Stomach (tissue), 9 donors: ENCODE measurements around the gene EHD3. TPM values are rescaled to one million over a fixed set of nuclear protein-coding genes. Genes with fewer than 3 reads are reported as not detected.

Source experiments
- DNase-seq, 2 donors: peaks; one replicate each; pipeline versions ENCODE4 v3.0.0 to v3.0.0-alpha.2; 2013 to 2019
- H3K27ac ChIP-seq, 5 donors: fragments of 200-600 bp in 4 of 5; sonication (generic) in 4 of 5; one replicate each; pipeline ENCODE4 v1.5.1; 2013 to 2019; ENCODE audit warnings: mild to moderate bottlenecking in 1 of 5, moderate library complexity in 1 of 5
- H3K27me3 ChIP-seq, 3 donors: fragments of 200-600 bp; sonication (generic); one replicate each; pipeline ENCODE4 v1.5.1; 2017 to 2019; ENCODE audit warnings: mixed run types in 1 of 3
- H3K36me3 ChIP-seq, 4 donors: fragments of 200-600 bp; sonication (generic); 1 replicate in 3 of 4; 2 replicates in 1 of 4; pipeline ENCODE4 v1.5.1; 2016 to 2019
- H3K4me1 ChIP-seq, 4 donors: fragments of 200-600 bp; sonication (generic); one replicate each; pipeline ENCODE4 v1.5.1; 2016 to 2019
- H3K4me3 ChIP-seq, 4 donors: fragments of 200-600 bp; sonication (generic) in 3 of 4; one replicate each; pipeline ENCODE4 v1.5.1; 2016 to 2019; ENCODE audit warnings: mild to moderate bottlenecking in 1 of 4
- H3K9me3 ChIP-seq, 4 donors: fragments of 200-600 bp; sonication (generic); one replicate each; pipeline ENCODE4 v1.5.1; 2016 to 2019
- CTCF ChIP-seq, 7 experiments: fragments of 450-650 bp in 4 of 7; fragments of 200-600 bp in 3 of 7; sonication (generic) in 3 of 7; IDR thresholded peaks; one replicate each; pipeline ENCODE4 v1.5.1; 2016 to 2019; ENCODE audit warnings: antibody characterized with exemption in 7 of 7, control low read depth in 2 of 7, mild to moderate bottlenecking in 1 of 7
- EP300 ChIP-seq: sonication (generic); formaldehyde crosslinking; IDR thresholded peaks from one replicate; pipeline ENCODE4 v1.6.1; 2017; ENCODE audit warnings: antibody characterized with exemption
- POLR2A ChIP-seq, 4 donors: fragments of 450-650 bp; IDR thresholded peaks; one replicate each; pipeline ENCODE4 v1.6.1; 2016; ENCODE audit warnings: antibody characterized with exemption in 4 of 4, control low read depth in 2 of 4, mild to moderate bottlenecking in 1 of 4, moderate library complexity in 1 of 4
- POLR2AphosphoS5 ChIP-seq, 3 donors: sonication (generic); formaldehyde crosslinking; IDR thresholded peaks; one replicate each; pipeline ENCODE4 v1.6.1; 2016; ENCODE audit warnings: antibody characterized with exemption in 3 of 3
- WGBS, 5 donors: extraction: QIAGEN DNeasy Blood & Tissue Kit in 3 of 5; methylation state at CpG; one replicate each; pipeline versions ENCODE4 v1.1.5 to v1.1.7; 2013 to 2018; 5-methylcytosine and 5-hydroxymethylcytosine counted together
- intact Hi-C: fragments of 100-400 bp; cut with DNase I; formaldehyde crosslinking; loops from one replicate; pipeline ENCODE4 v1.15.1; 2023; ENCODE audit warnings: low total_unique reads
- polyA plus RNA-seq, 3 donors: library from polyadenylated mRNA; stranded (reverse); fragments of 200-250 nt; gene quantifications; one replicate each; pipeline ENCODE4 v1.2.3, GENCODE V29; 2013
- total RNA-seq, 5 donors: library from RNA; depleted of rRNA; stranded (reverse); fragments of >200 nt; gene quantifications; one replicate each; pipeline versions ENCODE4 v1.1.0 to v1.2.3, GENCODE V29; 2014 to 2016
- donor health status: healthy with polysubstance abuse.
- donor health status: Bipolar disorder and iron deficiency.
- donor health status: healthy.

EHD3 gene
- total and polyA plus RNA-seq, 8 donors = 0.45 to 7.5 (median 3.6) TPM

GRCh38 chr2:31297751-31298150 is 63.8 kb downstream of the EHD3 start:
- no peak overlapping the region for H3K4me3 ChIP-seq
- 43 to 57% (median 52%) methylated on average over 1 of the region's 1 CpG for WGBS, 5 donors
- no peaks in the 10 kb centered on the region for H3K27me3 ChIP-seq
- peaks cover 0 to 8% (median 0%) of the 10 kb centered on the region in 4 donors for H3K4me1 ChIP-seq
- no peak overlapping the region for H3K27ac ChIP-seq
- intact Hi-C loops = no loop called here
- no peaks in the 10 kb centered on the region for H3K9me3 ChIP-seq
- TF ChIP-seq CTCF (IDR thresholded peaks at IDR 0.05) (no peak), POLR2AphosphoS5 (IDR thresholded peaks at IDR 0.05) (no peak), EP300 (no peak), POLR2A (IDR thresholded peaks at IDR 0.05) (no peak)
- DNase-seq = no peak
- no peaks in the 10 kb centered on the region for H3K36me3 ChIP-seq

DNA sequence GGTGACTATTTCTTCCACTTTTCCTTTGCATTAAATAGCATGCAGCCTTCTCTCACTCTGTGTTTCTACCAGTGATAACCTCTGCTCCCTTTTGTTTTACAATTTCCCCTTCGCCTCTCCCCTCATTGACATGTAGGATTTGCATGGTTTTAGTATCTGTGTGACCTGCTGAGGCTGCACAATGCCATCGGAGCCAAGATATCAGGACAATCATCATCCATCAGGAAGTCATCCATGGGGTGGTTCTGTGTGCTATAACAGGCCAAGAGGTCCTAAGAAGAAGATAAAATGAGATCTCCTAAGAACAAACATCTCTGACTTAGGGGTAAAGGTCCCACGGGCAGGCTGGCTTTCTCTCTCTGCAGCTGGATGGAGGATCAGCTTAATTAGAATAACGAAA is 65.6 kb downstream of the EHD3 start:
- H3K9me3 ChIP-seq = no peaks in the 10 kb centered on the region
- intact Hi-C loops = no loop called here
- H3K4me3 ChIP-seq = no peak overlapping the region
- peaks cover 0 to 8% (median 0%) of the 10 kb centered on the region in 4 donors for H3K4me1 ChIP-seq
- no peaks in the 10 kb centered on the region for H3K27me3 ChIP-seq
- H3K36me3 ChIP-seq = no peaks in the 10 kb centered on the region
- 32 to 50% (median 45%) methylated on average over 4 of the region's 4 CpGs for WGBS, 5 donors
- no peak for TF ChIP-seq CTCF (IDR thresholded peaks at IDR 0.05)
- TF ChIP-seq POLR2AphosphoS5 (IDR thresholded peaks at IDR 0.05) = no peak
- TF ChIP-seq EP300 = no peak
- TF ChIP-seq POLR2A (IDR thresholded peaks at IDR 0.05) = no peak
- H3K27ac ChIP-seq = no peak overlapping the region
- no peak for DNase-seq

- intact Hi-C loops = no loop called here
- DNase-seq = no peak
- TF ChIP-seq CTCF (IDR thresholded peaks at IDR 0.05) (no peak), POLR2AphosphoS5 (IDR thresholded peaks at IDR 0.05) (no peak), POLR2A (IDR thresholded peaks at IDR 0.05) (no peak), EP300 (no peak)
- Histone ChIP-seq H3K27ac (no peak overlapping the region), H3K9me3 (no peaks in the 10 kb centered on the region), H3K4me3 (no peak overlapping the region), H3K4me1 (peaks cover 0 to 8% (median 0%) of the 10 kb centered on the region in 4 donors), H3K27me3 (no peaks in the 10 kb centered on the region), H3K36me3 (no peaks in the 10 kb centered on the region)
Observed at GRCh38 chr2:31300309-31300708, 66.4 kb downstream of the EHD3 start.

- Histone ChIP-seq H3K4me3 (no peak overlapping the region), H3K4me1 (no peaks in the 10 kb centered on the region), H3K27me3 (no peaks in the 10 kb centered on the region), H3K27ac (peak overlapping the region in 1 of 5 donors; percentile 29), H3K36me3 (no peaks in the 10 kb centered on the region), H3K9me3 (no peaks in the 10 kb centered on the region)
- peak in 1 of 2 donors; percentile 20 for DNase-seq
- intact Hi-C loops = no loop called here
- no peak for TF ChIP-seq CTCF (IDR thresholded peaks at IDR 0.05)
- 65 to 80% (median 71%) methylated on average over 8 to 9 of the region's 9 CpGs for WGBS, 5 donors
Observed at GRCh38 chr2:31302940-31303563, 69.1 kb downstream of the EHD3 start.
